H9 (cell line): ENCODE measurements around the gene MED13L. TPM values are rescaled to one million over a fixed set of nuclear protein-coding genes. Genes with fewer than 3 reads are reported as not detected.

Experiments
- DNase-seq: peaks from one replicate; pipeline ENCODE4 v3.0.0-alpha.2; 2017
- H2AFZ ChIP-seq: one replicate; pipeline ENCODE4 v1.6.1; 2013; ENCODE audit warnings: mild to moderate bottlenecking, low read length, control low read depth, moderate library complexity
- H2AK5ac ChIP-seq: 2 replicates; pipeline ENCODE4 v1.6.1; 2013; ENCODE audit warnings: low read length, control low read depth, mixed read lengths; ENCODE audit not compliant: insufficient read length
- H2BK120ac ChIP-seq: one replicate; pipeline ENCODE4 v1.6.1; 2013; ENCODE audit warnings: low read depth, mild to moderate bottlenecking, low read length, control low read depth, inconsistent platforms; ENCODE audit not compliant: poor library complexity, severe bottlenecking
- H2BK12ac ChIP-seq: 2 replicates; pipeline ENCODE4 v1.6.1; 2013; ENCODE audit warnings: low read length, control low read depth, mixed read lengths, low read depth; ENCODE audit not compliant: insufficient read length
- H2BK15ac ChIP-seq: 2 replicates; pipeline ENCODE4 v1.6.1; 2013; ENCODE audit warnings: low read depth, low read length, control low read depth
- H2BK20ac ChIP-seq: one replicate; pipeline ENCODE4 v1.6.1; 2013; ENCODE audit warnings: low read depth, mild to moderate bottlenecking, low read length, control low read depth, inconsistent platforms; ENCODE audit not compliant: poor library complexity, severe bottlenecking
- H2BK5ac ChIP-seq: 2 replicates; pipeline ENCODE4 v1.6.1; 2013; ENCODE audit warnings: low read length, control low read depth, mixed read lengths; ENCODE audit not compliant: insufficient read length
- H3K14ac ChIP-seq: 2 replicates; pipeline ENCODE4 v1.6.1; 2013; ENCODE audit warnings: low read length, control low read depth; ENCODE audit not compliant: insufficient read depth
- H3K18ac ChIP-seq: 2 replicates; pipeline ENCODE4 v1.6.1; 2013; ENCODE audit warnings: low read depth, mild to moderate bottlenecking, mixed read lengths, low read length, control low read depth; ENCODE audit not compliant: insufficient read length
- H3K23ac ChIP-seq: 2 replicates; pipeline ENCODE4 v1.6.1; 2013; ENCODE audit warnings: low read length, control low read depth, mixed read lengths, low read depth; ENCODE audit not compliant: insufficient read length
- H3K23me2 ChIP-seq: 2 replicates; pipeline ENCODE4 v1.6.1; 2013; ENCODE audit warnings: low read depth, mild to moderate bottlenecking, mixed read lengths, low read length, control low read depth; ENCODE audit not compliant: insufficient read length, poor library complexity, severe bottlenecking
- H3K27ac ChIP-seq: 2 replicates; pipeline ENCODE4 v1.5.1; 2013; ENCODE audit warnings: low read length, control low read depth, mixed read lengths, low read depth; ENCODE audit not compliant: insufficient read length
- H3K27me3 ChIP-seq: 2 replicates; pipeline ENCODE4 v1.6.1; 2013; ENCODE audit warnings: low read length, control low read depth, inconsistent platforms; ENCODE audit not compliant: insufficient read depth
- H3K4ac ChIP-seq: 2 replicates; pipeline ENCODE4 v1.6.1; 2013; ENCODE audit warnings: low read depth, mild to moderate bottlenecking, control low read depth, inconsistent platforms, low read length, moderate library complexity
- H3K4me1 ChIP-seq: 2 replicates; pipeline ENCODE4 v1.6.1; 2013; ENCODE audit warnings: low read length, control low read depth, inconsistent platforms; ENCODE audit not compliant: insufficient read depth
- H3K4me2 ChIP-seq: 2 replicates; pipeline ENCODE4 v1.6.1; 2013; ENCODE audit warnings: low read length, control low read depth, mixed read lengths; ENCODE audit not compliant: insufficient read length, insufficient read depth
- H3K56ac ChIP-seq: 2 replicates; pipeline ENCODE4 v1.6.1; 2013; ENCODE audit warnings: low read depth, mild to moderate bottlenecking, mixed read lengths, low read length, control low read depth; ENCODE audit not compliant: insufficient read length
- H3K79me1 ChIP-seq: 2 replicates; pipeline ENCODE4 v1.6.1; 2013; ENCODE audit warnings: low read depth, mild to moderate bottlenecking, moderate library complexity, low read length, control low read depth, inconsistent platforms; ENCODE audit not compliant: insufficient read depth, poor library complexity, severe bottlenecking
- H3K79me2 ChIP-seq: 2 replicates; pipeline ENCODE4 v1.6.1; 2013; ENCODE audit warnings: low read length, control low read depth, inconsistent platforms; ENCODE audit not compliant: insufficient read depth
- H3K9ac ChIP-seq: 2 replicates; pipeline ENCODE4 v1.6.1; 2013; ENCODE audit warnings: low read length, control low read depth, mixed read lengths; ENCODE audit not compliant: insufficient read length; ENCODE audit errors: extremely low read depth
- H3K9me3 ChIP-seq: one replicate; pipeline ENCODE4 v1.6.1; 2013; ENCODE audit warnings: low read depth, low read length, inconsistent platforms; ENCODE audit not compliant: control insufficient read depth
- H3T11ph ChIP-seq: one replicate; pipeline ENCODE4 v1.6.1; 2013; ENCODE audit warnings: mild to moderate bottlenecking, low read length, control low read depth, inconsistent platforms
- H4K20me1 ChIP-seq: one replicate; pipeline ENCODE4 v1.6.1; 2013; ENCODE audit not compliant: control insufficient read depth, insufficient read length, insufficient read depth
- H4K5ac ChIP-seq: 2 replicates; pipeline ENCODE4 v1.6.1; 2013; ENCODE audit warnings: low read depth, mild to moderate bottlenecking, mixed read lengths, low read length, control low read depth; ENCODE audit not compliant: insufficient read length
- H4K8ac ChIP-seq: replicated peaks from 2 replicates; pipeline ENCODE4 v1.6.1; 2013; ENCODE audit warnings: low read length, control low read depth, mixed read lengths, low read depth; ENCODE audit not compliant: insufficient read length
- H4K91ac ChIP-seq: 2 replicates; pipeline ENCODE4 v1.6.1; 2013; ENCODE audit warnings: low read depth, mild to moderate bottlenecking, moderate library complexity, mixed read lengths, low read length, control low read depth; ENCODE audit not compliant: insufficient read length
- H3K27ac Mint-ChIP-seq, 3 experiments: 2 replicates in 2 of 3; 3 replicates in 1 of 3; pipeline ENCODE4 v1.8.0; 2020 to 2021; ENCODE audit warnings: mixed read lengths in 3 of 3, mild to moderate bottlenecking in 1 of 3, moderate library complexity in 1 of 3
- H3K27me3 Mint-ChIP-seq: 2 replicates; pipeline ENCODE4 v1.8.0; 2021; ENCODE audit warnings: low read depth, mild to moderate bottlenecking, moderate library complexity, mixed read lengths
- H3K36me3 Mint-ChIP-seq, 3 experiments: 2 replicates in 2 of 3; 3 replicates in 1 of 3; pipeline ENCODE4 v1.8.0; 2020 to 2021; ENCODE audit warnings: low read depth in 3 of 3, mixed read lengths in 3 of 3; ENCODE audit not compliant: insufficient read depth in 1 of 3
- H3K4me1 Mint-ChIP-seq, 2 experiments: 2 replicates each; pipeline ENCODE4 v1.8.0; 2020; ENCODE audit warnings: mixed read lengths in 2 of 2
- H3K4me3 Mint-ChIP-seq, 2 experiments: 2 replicates in 1 of 2; 3 replicates in 1 of 2; pipeline ENCODE4 v1.8.0; 2020 to 2021; ENCODE audit warnings: mild to moderate bottlenecking in 2 of 2, mixed read lengths in 2 of 2, moderate library complexity in 1 of 2
- H3K9me3 Mint-ChIP-seq, 2 experiments: 2 replicates in 1 of 2; 3 replicates in 1 of 2; pipeline ENCODE4 v1.8.0; 2020; ENCODE audit warnings: mild to moderate bottlenecking in 2 of 2, mixed read lengths in 2 of 2, moderate library complexity in 1 of 2
- CTCF ChIP-seq: fragments of 200-600 bp; sonication (generic); conservative IDR thresholded peaks from 3 replicates; pipeline ENCODE4 v1.8.0; 2021; ENCODE audit warnings: antibody characterized with exemption, mild to moderate bottlenecking
- WGBS: extraction: QIAGEN DNeasy Blood & Tissue Kit; methylation state at CpG from one replicate; pipeline ENCODE4 v1.1.7; 2013; ENCODE audit warnings: missing lambda C conversion rate, low lambda C conversion rate, mixed read lengths; ENCODE audit not compliant: insufficient read length; ENCODE audit errors: extremely low coverage; 5-methylcytosine and 5-hydroxymethylcytosine counted together
- total RNA-seq: library from RNA; stranded (reverse); gene quantifications from 2 replicates; pipeline ENCODE4 v1.2.1, GENCODE V29; 2021

MED13L gene
- total RNA-seq, 1 experiment from 2014 or later, result 52.4 TPM

DNA sequence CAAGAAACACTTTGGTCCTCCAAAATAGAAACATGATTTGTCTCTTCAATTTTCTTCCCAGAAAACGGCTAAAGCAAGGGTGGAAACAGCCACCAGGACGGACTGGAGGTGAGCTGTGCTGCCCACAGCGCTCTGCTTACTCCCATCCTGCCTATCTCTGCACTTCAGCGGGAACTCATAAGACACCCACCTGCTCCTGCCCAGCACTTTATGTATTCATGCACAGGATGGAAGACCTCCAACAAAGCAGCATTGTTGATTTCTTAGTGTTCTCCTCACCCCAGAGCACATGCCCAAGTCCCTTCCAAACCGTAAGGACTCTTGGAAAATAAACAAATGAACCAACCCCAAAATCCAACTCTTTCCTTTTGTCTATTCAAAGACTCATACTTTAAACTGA, 277.2 kb downstream of the MED13L start:
- H3K56ac ChIP-seq, result no peak overlapping the region
- H3K79me1 ChIP-seq, result no peaks in the 10 kb centered on the region
- no peak overlapping the region for H3K4me2 ChIP-seq
- no peak overlapping the region for H4K5ac ChIP-seq
- no peak overlapping the region for H2BK12ac ChIP-seq
- H3K27ac Mint-ChIP-seq, result peak overlapping the region in 1 of 3 experiments; percentile 41; a peak in 3 of 7 replicates
- no peak overlapping the region for H3K9ac ChIP-seq
- H3K9me3 Mint-ChIP-seq, result no peaks in the 10 kb centered on the region
- H3K23ac ChIP-seq, result no peak overlapping the region
- H2AFZ ChIP-seq, result no peak overlapping the region
- H3K27me3 ChIP-seq, result no peaks in the 10 kb centered on the region
- H3K27ac ChIP-seq, result no peak overlapping the region
- no CpG with 5 or more reads among the region's 5 CpGs for WGBS
- no peak overlapping the region for H2AK5ac ChIP-seq
- H2BK20ac ChIP-seq, result no peak overlapping the region
- H3K79me2 ChIP-seq, result no peaks in the 10 kb centered on the region
- no peak overlapping the region for H2BK5ac ChIP-seq
- H4K8ac ChIP-seq, result no peak overlapping the region
- no peak overlapping the region for H4K91ac ChIP-seq
- H2BK15ac ChIP-seq, result no peak overlapping the region
- H3K9me3 ChIP-seq, result no peaks in the 10 kb centered on the region
- H3K4me3 Mint-ChIP-seq, result no peak overlapping the region
- no peaks in the 10 kb centered on the region for H3K23me2 ChIP-seq
- peaks cover 13% of the 10 kb centered on the region in 2 experiments for H3K4me1 Mint-ChIP-seq
- peaks cover 6 to 25% (median 23%) of the 10 kb centered on the region in 3 experiments; a peak in 6 of 7 replicates for H3K36me3 Mint-ChIP-seq
- H3T11ph ChIP-seq, result no peak overlapping the region
- no peak overlapping the region for H2BK120ac ChIP-seq
- no peak for TF ChIP-seq CTCF
- no peak overlapping the region for H3K4ac ChIP-seq
- H3K4me1 ChIP-seq, result no peaks in the 10 kb centered on the region
- no peaks in the 10 kb centered on the region for H4K20me1 ChIP-seq
- no peak overlapping the region for H3K18ac ChIP-seq
- no peak for DNase-seq
- no peaks in the 10 kb centered on the region for H3K27me3 Mint-ChIP-seq
- H3K14ac ChIP-seq, result no peak overlapping the region
